ELR (cell line): ENCODE results near the gene UBN2.
A peak's percentile ranks its signal among the peaks of the same experiment; 100 is the strongest.
"Not testable (repeated sequence)": the region's sequence is repeated elsewhere in the genome, so short reads cannot be mapped to it uniquely, and the experiment has no call there.

Experiments
- DNase-seq: peaks from one replicate; pipeline ENCODE4 v3.0.0-alpha.2; 2015; ENCODE audit warnings: low read depth

UBN2 gene

DNA sequence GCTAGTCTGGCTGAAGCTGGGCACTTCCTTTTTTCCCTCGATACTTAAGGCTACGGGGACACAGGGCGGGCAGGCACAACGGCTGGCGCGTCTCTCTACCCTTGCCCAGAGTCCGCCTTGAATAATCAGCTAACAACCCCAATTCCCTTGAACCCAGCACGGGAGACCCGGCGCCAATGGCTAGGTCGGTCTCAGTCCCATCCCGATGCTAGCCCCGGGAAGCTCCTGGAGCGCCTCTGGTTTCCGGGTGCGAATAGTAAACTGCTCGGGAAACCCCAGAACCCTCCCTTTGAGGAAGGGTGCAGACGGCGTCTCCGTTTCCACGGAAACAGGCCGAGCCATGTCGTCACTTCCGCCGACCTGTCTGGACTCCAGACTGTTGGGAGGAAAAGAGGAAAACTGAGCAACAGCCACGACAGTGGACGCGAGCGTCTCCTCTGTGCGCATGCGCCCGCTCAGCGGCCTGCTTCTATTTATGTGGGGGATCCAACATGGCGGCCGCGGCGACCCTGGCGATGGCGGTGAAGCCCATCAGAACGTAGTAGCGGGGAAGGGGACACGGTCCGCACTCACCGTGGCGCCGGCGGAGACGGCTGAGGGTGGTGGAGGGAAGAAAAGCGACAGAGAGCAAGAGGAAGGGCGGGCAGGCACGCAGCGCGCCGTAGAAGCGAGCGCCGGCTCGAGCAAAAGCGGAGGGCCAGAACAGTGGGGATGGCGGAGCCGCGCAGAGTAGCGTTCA, at the start of gene UBN2:
UBN2 (plus strand) TSS at position 464 of the 739 bp plus-strand sequence; CDS start at position 712, 248 bp downstream.
- DNase-seq: peak; percentile 97

GRCh38 chr7:139181404-139181803, 49.6 kb upstream of the UBN2 start:
- peak; percentile 41 for DNase-seq

DNA sequence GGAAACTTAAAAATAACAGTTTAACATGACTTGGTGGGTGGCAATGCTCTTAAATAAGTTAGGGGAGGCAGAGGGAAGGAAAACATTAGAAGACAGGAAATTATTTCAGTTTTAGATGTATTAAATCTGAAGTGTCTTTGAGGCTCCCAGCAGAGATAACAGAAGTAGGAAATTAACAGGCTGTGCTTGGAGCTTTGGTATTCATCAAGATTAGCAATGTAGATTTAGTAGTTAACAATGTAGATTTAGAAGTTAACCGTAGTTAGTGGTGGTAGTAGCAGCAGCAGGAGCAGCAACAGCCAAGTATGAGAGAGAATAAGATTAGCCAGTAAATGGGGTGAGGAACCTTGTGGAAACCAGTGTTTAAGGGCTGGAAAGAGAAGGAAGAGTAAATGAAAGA, 48.7 kb upstream of the UBN2 start:
- no peak for DNase-seq

- DNase-seq: no peak
Measured at GRCh38 chr7:139183251-139183650, 47.8 kb upstream of the UBN2 start.

DNA sequence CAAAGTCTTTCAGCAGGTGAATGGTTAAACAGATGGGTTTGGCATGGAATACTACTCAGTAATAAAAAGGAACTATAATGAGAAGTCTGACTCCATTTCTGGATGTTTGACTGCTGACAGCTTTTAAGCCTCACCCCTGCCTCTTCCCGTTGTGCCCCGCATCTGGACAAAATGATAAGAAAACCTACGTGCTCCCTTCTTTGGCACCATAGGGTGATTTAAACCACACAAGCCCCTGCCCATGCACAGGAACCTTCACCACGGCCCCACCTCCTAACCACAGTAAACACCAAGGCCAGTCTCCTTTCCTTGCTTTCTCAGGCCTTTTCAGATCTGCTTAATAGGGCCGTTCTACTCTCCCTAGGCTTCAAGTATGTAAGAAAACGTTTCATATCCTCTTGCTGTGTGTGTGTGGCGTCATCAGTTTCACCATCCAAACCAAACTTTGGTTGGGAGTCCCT, 47.1 kb upstream of the UBN2 start:
- DNase-seq: no peak

GRCh38 chr7:139186146-139186545, 44.9 kb upstream of the UBN2 start:
- no peak for DNase-seq

GRCh38 chr7:139189357-139189756, 41.7 kb upstream of the UBN2 start:
- no peak for DNase-seq

DNA sequence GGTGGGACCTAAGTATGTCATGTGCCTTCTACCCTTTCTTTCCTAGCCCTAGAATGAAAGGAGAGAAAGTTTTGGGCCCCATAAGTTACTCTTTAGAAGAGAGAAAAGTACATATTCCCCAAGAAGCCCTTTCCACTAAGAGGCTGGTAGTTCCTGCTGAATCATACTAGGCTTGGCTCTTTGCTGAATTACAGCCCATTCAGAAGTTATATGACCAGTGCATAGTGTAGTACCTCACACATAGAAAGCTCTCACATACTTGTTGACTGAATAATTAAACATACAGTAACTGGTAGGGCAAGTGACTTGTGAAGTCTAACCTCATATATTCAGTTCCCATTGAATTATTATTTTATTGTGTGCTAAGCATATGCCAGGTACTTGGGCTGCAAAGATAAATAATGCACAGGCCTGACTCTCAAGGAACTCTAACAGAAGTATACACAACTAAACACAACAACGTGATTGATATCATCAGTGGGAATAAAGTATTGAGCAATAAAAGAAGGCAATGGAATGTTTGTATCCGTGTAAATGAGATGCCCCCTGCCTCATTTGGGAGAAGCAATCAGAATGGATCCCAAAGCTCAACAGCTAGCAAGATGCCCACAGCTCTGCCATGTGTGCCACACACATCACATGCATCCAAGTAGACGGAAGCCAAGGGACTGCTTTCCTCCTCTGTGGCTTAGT, 38.9 kb upstream of the UBN2 start:
- DNase-seq: no peak

GRCh38 chr7:139200382-139200781, 30.7 kb upstream of the UBN2 start:
- no peak for DNase-seq

- DNase-seq: peak; percentile 13
Measured at GRCh38 chr7:139203992-139204391, 27.0 kb upstream of the UBN2 start.

GRCh38 chr7:139205843-139206242, 25.2 kb upstream of the UBN2 start:
- DNase-seq: no peak

GRCh38 chr7:139212133-139212532, 18.9 kb upstream of the UBN2 start:
- DNase-seq: no peak

GRCh38 chr7:139213489-139213888, 17.5 kb upstream of the UBN2 start:
- DNase-seq: not testable (repeated sequence)

DNA sequence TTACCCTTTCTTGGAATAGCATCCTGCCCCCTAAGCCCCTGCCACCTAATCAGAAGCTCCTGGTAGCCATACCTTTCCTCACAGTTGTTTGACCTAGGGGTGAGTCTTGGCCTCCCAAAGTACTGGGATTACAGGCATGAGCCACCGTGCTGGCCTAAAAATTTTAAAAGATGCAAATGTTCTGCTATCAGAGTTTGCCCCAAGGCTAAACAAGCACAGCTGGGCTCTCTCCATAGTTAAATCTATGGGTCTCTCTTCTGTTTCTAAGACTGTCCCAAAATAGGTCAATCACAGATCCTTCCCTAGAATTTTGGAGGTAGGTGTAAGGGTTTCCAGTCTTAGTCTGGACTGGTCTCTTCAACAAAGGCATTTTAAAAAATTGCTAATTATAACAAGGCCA, 12.9 kb upstream of the UBN2 start:
- DNase-seq: no peak

GRCh38 chr7:139224219-139224618, 6.8 kb upstream of the UBN2 start:
- DNase-seq: no peak

DNA sequence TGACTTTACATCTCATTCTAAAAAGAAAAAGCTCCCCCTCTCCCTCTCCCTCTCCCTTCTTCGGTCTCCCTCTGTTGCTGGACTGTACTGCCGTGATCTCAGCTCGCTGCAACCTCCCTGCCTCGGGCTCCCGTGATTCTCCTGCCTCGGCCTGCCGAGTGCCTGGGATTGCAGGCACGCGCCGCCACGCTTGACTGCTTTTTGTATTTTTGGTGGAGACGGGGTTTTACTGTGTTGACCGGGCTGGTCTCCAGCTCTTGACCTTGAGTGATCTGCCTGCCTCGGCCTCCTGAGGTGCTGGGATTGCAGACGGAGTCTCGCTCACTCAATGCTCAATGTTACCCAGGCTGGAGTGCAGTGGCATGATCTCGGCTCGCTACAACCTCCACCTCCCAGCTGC, 6.2 kb upstream of the UBN2 start:
- DNase-seq: not testable (repeated sequence)

DNA sequence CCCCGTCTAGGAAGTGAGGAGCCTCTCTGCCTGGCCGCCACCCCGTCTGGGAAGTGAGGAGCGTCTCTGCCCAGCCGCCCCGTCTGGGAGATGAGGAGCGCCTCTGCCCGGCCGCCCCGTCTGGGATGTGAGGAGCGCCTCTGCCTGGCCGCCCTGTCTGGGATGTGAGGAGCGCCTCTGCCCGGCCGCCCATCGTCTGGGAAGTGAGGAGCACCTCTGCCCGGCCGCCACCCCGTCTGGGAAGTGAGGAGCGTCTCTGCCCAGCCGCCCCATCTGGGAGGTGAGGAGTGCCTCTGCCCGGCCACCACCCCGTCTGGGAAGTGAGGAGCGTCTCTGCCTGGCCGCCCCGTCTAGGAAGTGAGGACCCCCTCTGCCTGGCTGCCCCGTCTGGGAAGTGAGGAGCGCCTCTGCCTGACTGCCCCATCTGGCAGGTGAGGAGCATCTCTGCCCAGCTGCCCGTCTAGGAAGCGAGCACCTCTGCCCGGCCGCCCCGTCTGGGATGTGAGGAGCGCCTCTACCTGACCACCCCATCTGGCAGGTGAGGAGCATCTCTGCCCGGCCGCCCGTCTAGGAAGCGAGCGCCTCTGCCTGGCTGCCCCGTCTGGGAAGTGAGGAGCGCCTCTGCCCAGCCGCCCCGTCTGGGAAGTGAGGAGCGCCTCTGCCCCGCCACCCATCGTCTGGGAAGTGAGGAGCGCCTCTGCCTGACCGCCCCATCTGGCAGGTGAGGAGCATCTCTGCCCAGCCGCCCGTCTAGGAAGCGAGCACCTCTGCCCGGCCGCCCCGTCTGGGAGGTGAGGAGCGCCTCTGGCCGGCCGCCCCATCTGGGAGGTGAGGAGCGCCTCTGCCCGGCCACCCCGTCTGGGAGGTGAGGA, 5.5 kb upstream of the UBN2 start:
- DNase-seq: not testable (repeated sequence)

DNA sequence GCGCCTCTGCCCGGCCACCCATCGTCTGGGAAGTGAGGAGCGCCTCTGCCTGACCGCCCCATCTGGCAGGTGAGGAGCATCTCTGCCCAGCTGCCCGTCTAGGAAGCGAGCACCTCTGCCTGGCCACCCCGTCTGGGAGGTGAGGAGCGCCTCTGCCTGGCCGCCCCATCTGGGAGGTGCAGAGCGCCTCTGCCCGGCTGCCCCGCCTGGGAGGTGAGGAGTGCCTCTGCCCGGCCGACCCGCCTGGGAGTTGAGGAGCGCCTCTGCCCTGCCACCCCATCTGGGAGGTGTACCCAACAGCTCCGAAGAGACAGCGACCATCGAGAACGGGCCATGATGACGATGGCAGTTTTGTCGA, 4.9 kb upstream of the UBN2 start:
- not testable (repeated sequence) for DNase-seq

DNA sequence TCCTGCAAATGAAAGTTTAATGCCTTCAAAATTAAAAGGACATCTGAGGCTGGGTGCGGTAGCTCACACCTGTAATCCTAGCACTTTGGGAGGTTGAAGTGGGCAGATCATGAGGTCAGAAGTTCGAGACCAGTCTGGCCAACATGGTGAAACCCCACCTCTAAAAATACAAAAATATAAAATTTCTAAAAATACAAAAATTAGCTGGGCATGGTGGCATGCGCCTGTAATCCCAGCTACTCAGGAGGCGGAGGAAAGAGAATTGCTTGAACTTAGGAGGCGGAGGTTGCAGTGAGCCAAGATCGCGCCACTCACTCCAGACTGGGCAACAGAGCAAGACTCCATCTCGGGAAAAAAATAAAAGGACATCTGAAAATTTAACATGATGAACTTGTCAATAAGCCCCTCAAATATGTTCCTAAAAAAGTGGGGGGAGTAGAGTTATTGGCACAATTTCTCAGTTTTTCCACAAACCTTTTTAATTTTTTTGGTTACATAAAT, 4.0 kb upstream of the UBN2 start:
- not testable (repeated sequence) for DNase-seq

- DNase-seq: no peak
Measured at GRCh38 chr7:139230023-139230422, 1.0 kb upstream of the UBN2 start.

- DNase-seq: no peak
Measured at GRCh38 chr7:139230484-139230773, 608 bp upstream of the UBN2 start.

GRCh38 chr7:139231513-139232376, 708 bp downstream of the UBN2 start:
- DNase-seq: peak; percentile 66
